ENCODE measurements around the gene MUC22.

- no peak for TF ChIP-seq SP1 (IDR thresholded peaks at IDR 0.05)
- TF ChIP-seq FOXK2 (IDR thresholded peaks at IDR 0.05) = no peak
These were observed 46.6 kb upstream of the MUC22 start for GRCh38 chr6:30963641-30964040.

All from HEK293T (cell line).